IMR-90 (cell line): ENCODE results near the gene ZBTB24. TPM values are rescaled to one million over a fixed set of nuclear protein-coding genes. Genes with fewer than 3 reads are reported as not detected.

ENCODE experiments used
- ATAC-seq: fragments of 200-7000 bp; cut with Tn5 transposase; 2 replicates; pipeline ENCODE4 v1.9.1; 2020; ENCODE audit warnings: low read depth, mild to moderate bottlenecking, moderate library complexity
- BruUV-seq: library from RNA; stranded (reverse); fragments of 400-500 nt; replicated peaks from 2 replicates; lab custom pipeline; 2021; lab: Mats Ljungman, UMichigan
- CTCF ChIA-PET: fragments of 300-600 bp; formaldehyde crosslinking; extraction: SDS; loops from one replicate; lab custom pipeline; 2021; ENCODE audit warnings: antibody characterized with exemption; lab: Yijun Ruan, JAX
- POLR2A ChIA-PET: fragments of 300-600 bp; sonication (Branson Sonifier 250); formaldehyde crosslinking; loops from one replicate; lab custom pipeline; 2022; ENCODE audit warnings: antibody characterized with exemption; ENCODE audit not compliant: unreplicated experiment; lab: Charles Lee
- DNase-seq: peaks from one replicate; pipeline ENCODE4 v3.0.0; 2013
- H2AFZ ChIP-seq: replicated peaks from 2 replicates; pipeline ENCODE3; 2013; ENCODE audit warnings: low read length, mild to moderate bottlenecking; ENCODE audit not compliant: poor library complexity
- H2AK5ac ChIP-seq: 2 replicates; pipeline ENCODE4 v1.6.1; 2013; ENCODE audit warnings: low read depth, low read length, inconsistent platforms
- H2AK9ac ChIP-seq: replicated peaks from 2 replicates; pipeline ENCODE3; 2013; ENCODE audit warnings: mild to moderate bottlenecking, low read depth, low read length, moderate library complexity; ENCODE audit not compliant: poor library complexity
- H2BK120ac ChIP-seq: 2 replicates; pipeline ENCODE4 v1.6.1; 2013; ENCODE audit warnings: low read depth, low read length, inconsistent platforms
- H2BK15ac ChIP-seq: 3 replicates; pipeline ENCODE4 v1.6.1; 2013; ENCODE audit warnings: low read depth, low read length, inconsistent platforms
- H2BK20ac ChIP-seq: 2 replicates; pipeline ENCODE4 v1.6.1; 2013; ENCODE audit warnings: low read depth, mild to moderate bottlenecking, inconsistent platforms, low read length, moderate library complexity
- H2BK5ac ChIP-seq: 2 replicates; pipeline ENCODE4 v1.6.1; 2013; ENCODE audit warnings: mild to moderate bottlenecking, low read depth, low read length, inconsistent platforms; ENCODE audit not compliant: poor library complexity, severe bottlenecking
- H3K14ac ChIP-seq: replicated peaks from 2 replicates; pipeline ENCODE4 v1.6.1; 2013; ENCODE audit warnings: low read depth, low read length, inconsistent platforms
- H3K18ac ChIP-seq: 2 replicates; pipeline ENCODE4 v1.6.1; 2013; ENCODE audit warnings: low read depth, low read length, control low read depth
- H3K23ac ChIP-seq: 2 replicates; pipeline ENCODE4 v1.6.1; 2013; ENCODE audit warnings: low read depth, low read length, inconsistent platforms
- H3K27ac ChIP-seq: 2 replicates; pipeline ENCODE4 v1.5.1; 2013; ENCODE audit warnings: mild to moderate bottlenecking, control low read depth, low read length; ENCODE audit not compliant: insufficient read depth
- H3K27me3 ChIP-seq: 2 replicates; pipeline ENCODE4 v1.6.1; 2013; ENCODE audit warnings: low read length; ENCODE audit not compliant: control insufficient read depth, insufficient read depth
- H3K36me3 ChIP-seq: 2 replicates; pipeline ENCODE4 v1.6.1; 2013; ENCODE audit warnings: low read length, mixed read lengths; ENCODE audit not compliant: control insufficient read depth, insufficient read depth
- H3K4ac ChIP-seq: 2 replicates; pipeline ENCODE4 v1.6.1; 2013; ENCODE audit warnings: low read depth, low read length, inconsistent platforms
- H3K4me1 ChIP-seq: 2 replicates; pipeline ENCODE4 v1.6.1; 2013; ENCODE audit warnings: low read length, mixed read lengths; ENCODE audit not compliant: control insufficient read depth, insufficient read depth
- H3K4me2 ChIP-seq: 2 replicates; pipeline ENCODE4 v1.6.1; 2013; ENCODE audit warnings: low read depth, mild to moderate bottlenecking, control low read depth, low read length, moderate library complexity
- H3K4me3 ChIP-seq: 2 replicates; pipeline ENCODE4 v1.5.1; 2013; ENCODE audit warnings: low read depth, mild to moderate bottlenecking, control low read depth, low read length, moderate library complexity; ENCODE audit not compliant: insufficient read depth
- H3K56ac ChIP-seq: 2 replicates; pipeline ENCODE4 v1.6.1; 2013; ENCODE audit warnings: low read length, inconsistent platforms; ENCODE audit not compliant: insufficient read depth; ENCODE audit errors: extremely low read depth
- H3K79me1 ChIP-seq, 2 experiments: 2 replicates each; pipeline ENCODE4 v1.6.1; 2013; ENCODE audit warnings: low read length in 2 of 2, inconsistent platforms in 1 of 2, low read depth in 1 of 2
- H3K9ac ChIP-seq: 2 replicates; pipeline ENCODE4 v1.6.1; 2013; ENCODE audit warnings: low read depth, low read length, control low read depth
- H3K9me1 ChIP-seq: 2 replicates; pipeline ENCODE4 v1.6.1; 2013; ENCODE audit warnings: low read length, inconsistent platforms; ENCODE audit not compliant: insufficient read depth
- H3K9me3 ChIP-seq: 2 replicates; pipeline ENCODE4 v1.6.1; 2013; ENCODE audit warnings: low read length; ENCODE audit not compliant: control insufficient read depth, insufficient read depth
- H4K20me1 ChIP-seq: 2 replicates; pipeline ENCODE4 v1.6.1; 2013; ENCODE audit warnings: low read length, inconsistent platforms; ENCODE audit not compliant: insufficient read depth
- H4K5ac ChIP-seq: 2 replicates; pipeline ENCODE4 v1.6.1; 2013; ENCODE audit warnings: mild to moderate bottlenecking, low read depth, low read length, control low read depth
- H4K8ac ChIP-seq, 2 experiments: 2 replicates each; pipeline ENCODE4 v1.6.1; 2013; ENCODE audit warnings: low read depth in 2 of 2, low read length in 2 of 2, control low read depth in 1 of 2, inconsistent platforms in 1 of 2
- H4K91ac ChIP-seq: 2 replicates; pipeline ENCODE4 v1.6.1; 2013; ENCODE audit warnings: low read depth, low read length, inconsistent platforms; ENCODE audit not compliant: insufficient read depth
- BHLHE40 ChIP-seq: fragments of 150-350 bp; IDR thresholded peaks from 2 replicates; pipeline ENCODE4 v1.6.1; 2016; ENCODE audit warnings: mild to moderate bottlenecking, low read depth, low read length
- CTCF ChIP-seq: conservative IDR thresholded peaks from 2 replicates; pipeline ENCODE4 v1.5.1; 2012; ENCODE audit warnings: mild to moderate bottlenecking, low read depth, low read length, improper control_type of control experiment
- ELK1 ChIP-seq: fragments of 150-350 bp; IDR thresholded peaks from 2 replicates; pipeline ENCODE4 v1.6.1; 2016; ENCODE audit warnings: low read depth, mild to moderate bottlenecking, low read length, moderate library complexity, borderline replicate concordance
- MAFK ChIP-seq: IDR thresholded peaks from 2 replicates; pipeline ENCODE4 v1.6.1; 2012; ENCODE audit warnings: low read depth, low read length, improper control_type of control experiment
- MAZ ChIP-seq: IDR thresholded peaks from 2 replicates; pipeline ENCODE4 v1.6.1; 2012; ENCODE audit warnings: low read depth, mild to moderate bottlenecking, low read length, improper control_type of control experiment, moderate library complexity, borderline replicate concordance
- MXI1 ChIP-seq: IDR thresholded peaks from 2 replicates; pipeline ENCODE4 v1.6.1; 2012; ENCODE audit warnings: low read depth, mild to moderate bottlenecking, low read length, moderate library complexity, borderline replicate concordance
- NFE2L2 ChIP-seq: fragments of 150-350 bp; IDR thresholded peaks from 2 replicates; pipeline ENCODE4 v1.6.1; 2016; ENCODE audit warnings: low read depth, mild to moderate bottlenecking, low read length
- RAD21 ChIP-seq: IDR thresholded peaks from 2 replicates; pipeline ENCODE4 v1.6.1; 2012; ENCODE audit warnings: low read length, improper control_type of control experiment
- RCOR1 ChIP-seq: IDR thresholded peaks from 2 replicates; pipeline ENCODE4 v1.6.1; 2012; ENCODE audit warnings: mild to moderate bottlenecking, low read length, improper control_type of control experiment; ENCODE audit not compliant: insufficient replicate concordance
- RFX5 ChIP-seq: IDR thresholded peaks from 2 replicates; pipeline ENCODE4 v1.8.0; 2012; ENCODE audit warnings: low read depth, mild to moderate bottlenecking, low read length, moderate library complexity
- USF2 ChIP-seq: fragments of 150-350 bp; IDR thresholded peaks from 2 replicates; pipeline ENCODE4 v1.6.1; 2017; ENCODE audit warnings: mild to moderate bottlenecking, antibody characterized with exemption, low read length, low read depth
- WGBS, 2 experiments: methylation state at CpG; one replicate each; pipeline versions ENCODE4 v1.1.5 to v1.1.7; 2013; ENCODE audit warnings: missing lambda C conversion rate in 2 of 2; ENCODE audit not compliant: insufficient read length in 1 of 2; ENCODE audit errors: extremely low coverage in 2 of 2; 5-methylcytosine and 5-hydroxymethylcytosine counted together
- dilution Hi-C: fragments of 300-500 bp; cut with HindIII; formaldehyde crosslinking; loops from one replicate; pipeline ENCODE4 v1.14.3; 2018; ENCODE audit warnings: low sequenced_read_pairs; ENCODE audit not compliant: unreplicated experiment
- in situ Hi-C: fragments of 300-500 bp; cut with MboI; formaldehyde crosslinking; loops from 3 replicates; pipeline ENCODE4 v1.14.3; 2019; ENCODE audit warnings: low sequenced_read_pairs, inconsistent platforms, mixed read lengths
- intact Hi-C: fragments of 100-400 bp; cut with micrococcal nuclease; formaldehyde crosslinking; loops from 2 replicates; pipeline ENCODE4 v1.10.0; 2022
- polyA plus RNA-seq, 3 experiments: library from polyadenylated mRNA; depleted of rRNA; stranded (reverse); fragments of >200 nt; gene quantifications; 2 replicates each; pipeline ENCODE4 v1.2.3, GENCODE V29; 2012; ENCODE audit warnings: low replicate concordance in 1 of 3
- total RNA-seq: library from RNA; depleted of rRNA; stranded (reverse); fragments of >200 nt; gene quantifications from 2 replicates; pipeline ENCODE4 v1.2.3, GENCODE V29; 2012

The ZBTB24 gene
- total and polyA plus RNA-seq, 2 of the 4 experiments (the other 2 are of a cell fraction), result 2.3 to 7.9 TPM

GRCh38 chr6:109515781-109516409 is 32.9 kb upstream of the ZBTB24 start:
- H3K9me1 ChIP-seq, result peaks cover 3% of the 10 kb centered on the region; the same call in 1 of the 2 replicates
- no peak overlapping the region for H2AK5ac ChIP-seq
- no peak overlapping the region for H4K8ac ChIP-seq
- no peak overlapping the region for H3K4me3 ChIP-seq
- no peak overlapping the region for H3K14ac ChIP-seq
- dilution Hi-C loops, result no loop called here
- no peak overlapping the region for H4K91ac ChIP-seq
- DNase-seq (no peak), ATAC-seq (no peak)
- no peaks in the 10 kb centered on the region for H3K9me3 ChIP-seq
- no peak overlapping the region for H2BK5ac ChIP-seq
- TF ChIP-seq MXI1 (no peak), RFX5 (no peak), NFE2L2 (no peak), MAFK (no peak), BHLHE40 (no peak), MAZ (no peak), RAD21 (no peak), USF2 (no peak), RCOR1 (no peak), CTCF (no peak), ELK1 (no peak)
- no peak overlapping the region for H3K23ac ChIP-seq
- no peaks in the 10 kb centered on the region for H4K20me1 ChIP-seq
- H2AFZ ChIP-seq, result no peak overlapping the region
- in situ Hi-C loops, result no loop called here
- H2BK20ac ChIP-seq, result no peak overlapping the region
- H4K5ac ChIP-seq, result no peak overlapping the region
- H2AK9ac ChIP-seq, result no peak overlapping the region
- no peak overlapping the region for H3K9ac ChIP-seq
- peaks cover 2% of the 10 kb centered on the region; the same call in 1 of the 2 replicates for H3K4me1 ChIP-seq
- H2BK15ac ChIP-seq, result no peak overlapping the region
- H3K79me1 ChIP-seq, result no peaks in the 10 kb centered on the region
- no peak overlapping the region for H3K27ac ChIP-seq
- H3K56ac ChIP-seq, result no peak overlapping the region
- intact Hi-C loops, result no loop called here
- no peak overlapping the region for H3K18ac ChIP-seq
- no TSS peak for BruUV-seq
- ChIA-PET CTCF (no interaction called here), POLR2A (no interaction called here)
- no peak overlapping the region for H2BK120ac ChIP-seq
- H3K27me3 ChIP-seq, result peaks cover 2% of the 10 kb centered on the region; the same call in 1 of the 2 replicates
- no peak overlapping the region for H3K4ac ChIP-seq
- peak overlapping the region; percentile 65; the same call in 1 of the 2 replicates for H3K4me2 ChIP-seq
- no peaks in the 10 kb centered on the region for H3K36me3 ChIP-seq
- 40% methylated on average over 1 of the region's 6 CpGs; no CpG with 5 or more reads in 1 of the 2 experiments for WGBS, 2 experiments
